PC-3 (cell line): ENCODE measurements around the gene MOB2. TPM values are rescaled to one million over a fixed set of nuclear protein-coding genes. Genes with fewer than 3 reads are reported as not detected.

Source experiments
- ATAC-seq: fragments of 200-7000 bp; cut with Tn5 transposase; 2 replicates; pipeline ENCODE4 v1.9.1; 2020; ENCODE audit warnings: mild to moderate bottlenecking, moderate library complexity
- BruUV-seq: library from RNA; stranded (reverse); fragments of 400-500 nt; replicated peaks from 2 replicates; lab custom pipeline; 2021; lab: Mats Ljungman, UMichigan
- CTCF ChIA-PET: fragments of 300-600 bp; sonication (Branson Sonifier 250); formaldehyde crosslinking; loops from one replicate; lab custom pipeline; 2022; ENCODE audit warnings: antibody characterized with exemption; lab: Charles Lee
- POLR2A ChIA-PET: fragments of 300-600 bp; sonication (Branson Sonifier 250); formaldehyde crosslinking; loops from one replicate; lab custom pipeline; 2022; ENCODE audit warnings: antibody characterized with exemption; ENCODE audit not compliant: unreplicated experiment; lab: Charles Lee
- DNase-seq: peaks from one replicate; pipeline ENCODE4 v3.0.0-alpha.2; 2015
- H2AFZ ChIP-seq: fragments of 300-600 bp; sonication (generic); 2 replicates; pipeline ENCODE4 v1.6.0; 2016; ENCODE audit warnings: antibody characterized with exemption, low read length
- H3F3A ChIP-seq: fragments of 300-600 bp; sonication (generic); one replicate; pipeline ENCODE4 v1.6.0; 2017; ENCODE audit warnings: antibody characterized with exemption, low read length, control low read depth, mild to moderate bottlenecking; ENCODE audit not compliant: unreplicated experiment
- H3K27ac ChIP-seq: fragments of 300-600 bp; sonication (generic); 2 replicates; pipeline ENCODE4 v1.5.1; 2016; ENCODE audit warnings: mild to moderate bottlenecking, low read length
- H3K27me3 ChIP-seq: fragments of 300-600 bp; sonication (generic); 2 replicates; pipeline ENCODE4 v1.6.1; 2016; ENCODE audit warnings: low read length, mixed read lengths
- H3K36me3 ChIP-seq: fragments of 300-600 bp; sonication (generic); 2 replicates; pipeline ENCODE4 v1.6.1; 2016; ENCODE audit warnings: low read depth, mixed run types, low read length, mixed read lengths
- H3K4me1 ChIP-seq: fragments of 300-600 bp; sonication (generic); 2 replicates; pipeline ENCODE4 v1.5.1; 2016; ENCODE audit warnings: low read length; ENCODE audit not compliant: insufficient read depth
- H3K4me2 ChIP-seq: fragments of 300-600 bp; sonication (generic); 2 replicates; pipeline ENCODE4 v1.6.0; 2016; ENCODE audit warnings: low read length
- H3K4me3 ChIP-seq: fragments of 300-600 bp; sonication (generic); 2 replicates; pipeline ENCODE4 v1.5.1; 2016; ENCODE audit warnings: mild to moderate bottlenecking, low read length, mixed read lengths
- H3K79me2 ChIP-seq: fragments of 300-600 bp; sonication (generic); 2 replicates; pipeline ENCODE4 v1.6.1; 2017; ENCODE audit warnings: low read length, mixed read lengths
- H3K9ac ChIP-seq: fragments of 300-600 bp; sonication (generic); 2 replicates; pipeline ENCODE4 v1.6.0; 2016; ENCODE audit warnings: mild to moderate bottlenecking, low read length
- H3K9me2 ChIP-seq: fragments of 300-600 bp; sonication (generic); replicated peaks from 2 replicates; pipeline ENCODE4 v1.6.1; 2016; ENCODE audit warnings: mixed run types, low read length, mixed read lengths
- H3K9me3 ChIP-seq: fragments of 300-600 bp; sonication (generic); 2 replicates; pipeline ENCODE4 v1.6.1; 2016; ENCODE audit warnings: low read length, mixed read lengths
- H4K20me1 ChIP-seq: fragments of 300-600 bp; sonication (generic); 2 replicates; pipeline ENCODE4 v1.6.1; 2016; ENCODE audit warnings: low read length, mixed read lengths
- CTCF ChIP-seq: fragments of 300-600 bp; sonication (generic); conservative IDR thresholded peaks from 2 replicates; pipeline ENCODE4 v1.5.1; 2017; ENCODE audit warnings: antibody characterized with exemption, low read depth, mild to moderate bottlenecking, low read length
- EZH2 ChIP-seq: fragments of 300-600 bp; sonication (generic); IDR thresholded peaks from one replicate; pipeline ENCODE4 v1.6.1; 2017; ENCODE audit warnings: antibody characterized with exemption, mild to moderate bottlenecking, low read length; ENCODE audit not compliant: unreplicated experiment
- EZH2phosphoT487 ChIP-seq: fragments of 300-600 bp; sonication (generic); IDR thresholded peaks from 2 replicates; pipeline ENCODE4 v1.6.1; 2018; ENCODE audit warnings: mild to moderate bottlenecking, antibody characterized with exemption, low read length, borderline replicate concordance
- intact Hi-C: fragments of 100-400 bp; cut with micrococcal nuclease; formaldehyde crosslinking; loops from 2 replicates; pipeline ENCODE4 v1.9.0; 2023
- total RNA-seq: library from RNA; depleted of rRNA; stranded (reverse); fragments of >200 nt; gene quantifications from 2 replicates; pipeline ENCODE4 v1.2.3, GENCODE V29; 2014

MOB2 gene
- total RNA-seq, 1 experiment from 2014 or later = 31.0 TPM

GRCh38 chr11:1455763-1456060 is 30.9 kb downstream of the MOB2 start:
- H3K4me3 ChIP-seq = no peak overlapping the region
- no peaks in the 10 kb centered on the region for H3K9me3 ChIP-seq
- no peaks in the 10 kb centered on the region for H3K79me2 ChIP-seq
- H3K4me1 ChIP-seq = peaks cover 2% of the 10 kb centered on the region; the same call in 1 of the 2 replicates
- H3K9me2 ChIP-seq = no peaks in the 10 kb centered on the region
- ChIA-PET CTCF (no interaction called here), POLR2A (no interaction called here)
- ATAC-seq (no peak), DNase-seq (no peak)
- no peak overlapping the region for H3K9ac ChIP-seq
- intact Hi-C loops = no loop called here
- H3K36me3 ChIP-seq = no peaks in the 10 kb centered on the region
- no peak overlapping the region for H3K4me2 ChIP-seq
- no TSS peak for BruUV-seq
- H3K27ac ChIP-seq = no peak overlapping the region
- H2AFZ ChIP-seq = no peak overlapping the region
- no peaks in the 10 kb centered on the region for H3K27me3 ChIP-seq
- H4K20me1 ChIP-seq = no peaks in the 10 kb centered on the region
- TF ChIP-seq EZH2 = no peak
- H3F3A ChIP-seq = no peaks in the 10 kb centered on the region

DNA sequence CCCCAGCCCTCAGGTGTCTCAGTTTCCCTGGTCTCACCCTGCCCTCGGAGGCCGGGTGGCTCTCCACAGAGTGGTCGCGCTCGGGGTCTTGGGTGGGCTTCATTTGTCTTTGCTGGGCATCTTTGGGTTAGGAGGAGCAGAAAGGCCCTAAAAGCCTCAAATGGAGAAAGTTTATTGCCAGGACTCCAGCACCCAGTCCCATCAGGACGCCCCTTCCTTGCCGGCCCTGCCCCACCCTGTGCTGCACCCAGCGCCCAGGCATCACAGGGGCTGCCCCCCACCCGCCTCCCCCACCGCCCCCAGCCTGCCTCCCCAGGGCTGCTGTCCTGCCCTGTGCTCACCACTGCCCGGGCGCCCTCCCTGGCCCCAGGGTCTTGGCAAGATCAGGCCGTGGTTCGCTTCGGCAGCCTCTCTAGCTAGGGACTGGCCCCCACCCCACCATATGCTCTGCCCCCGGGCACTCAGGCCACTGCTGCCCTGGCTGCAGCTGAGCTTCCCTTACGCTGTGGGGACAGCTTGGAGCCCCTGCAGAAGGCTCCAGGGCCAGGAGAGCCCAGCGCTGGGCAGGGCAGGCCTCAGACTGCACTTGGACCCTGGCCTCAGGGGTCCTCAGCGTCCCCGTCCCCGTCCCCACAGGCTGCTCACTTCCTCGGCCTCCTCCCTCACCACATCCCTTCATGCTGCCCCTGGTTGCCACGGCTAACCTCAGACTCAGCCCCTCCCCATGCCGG is 31.4 kb downstream of the MOB2 start:
- TF ChIP-seq EZH2phosphoT487 (no peak), CTCF (no peak), EZH2 (no peak)
- no peak overlapping the region for H3K9ac ChIP-seq
- no peak overlapping the region for H3K27ac ChIP-seq
- intact Hi-C loops = no loop called here
- no peak overlapping the region for H3K4me2 ChIP-seq
- H3K27me3 ChIP-seq = no peaks in the 10 kb centered on the region
- no peaks in the 10 kb centered on the region for H4K20me1 ChIP-seq
- H3K36me3 ChIP-seq = no peaks in the 10 kb centered on the region
- H3K4me1 ChIP-seq = peaks cover 7% of the 10 kb centered on the region; the same call in 1 of the 2 replicates
- H2AFZ ChIP-seq = no peak overlapping the region
- BruUV-seq = no TSS peak
- H3K9me2 ChIP-seq = no peaks in the 10 kb centered on the region
- H3K79me2 ChIP-seq = no peaks in the 10 kb centered on the region
- POLR2A ChIA-PET = no interaction called here
- CTCF ChIA-PET = no interaction called here
- H3K4me3 ChIP-seq = no peak overlapping the region
- no peak for ATAC-seq
- no peaks in the 10 kb centered on the region for H3K9me3 ChIP-seq
- no peaks in the 10 kb centered on the region for H3F3A ChIP-seq
- no peak for DNase-seq

DNA sequence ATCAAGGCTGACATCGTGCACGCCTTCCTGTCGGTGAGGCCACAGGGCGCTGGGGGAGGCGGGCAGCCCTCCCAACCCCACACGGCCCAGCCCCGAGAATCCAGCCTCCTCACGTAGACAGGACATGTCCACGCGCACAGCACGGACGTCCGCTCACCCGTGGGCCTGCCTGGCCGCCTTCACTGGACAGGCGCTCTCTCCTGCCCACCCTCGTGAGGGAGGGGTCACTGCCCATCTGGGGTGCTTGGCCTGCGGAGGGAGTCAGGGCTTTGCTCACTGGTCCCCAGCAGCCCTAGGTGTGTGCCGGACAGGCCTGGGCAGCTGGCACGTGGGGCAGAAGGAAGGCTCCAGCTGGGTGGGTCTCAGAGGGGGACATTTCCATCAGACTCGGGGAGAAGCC is 32.0 kb downstream of the MOB2 start:
- no TSS peak for BruUV-seq
- no peak overlapping the region for H3K4me2 ChIP-seq
- DNase-seq (no peak), ATAC-seq (no peak)
- no peaks in the 10 kb centered on the region for H4K20me1 ChIP-seq
- no peak for TF ChIP-seq EZH2
- TF ChIP-seq CTCF = no peak
- TF ChIP-seq EZH2phosphoT487 = no peak
- no peak overlapping the region for H3K4me3 ChIP-seq
- no peaks in the 10 kb centered on the region for H3K9me3 ChIP-seq
- H3K36me3 ChIP-seq = no peaks in the 10 kb centered on the region
- no peaks in the 10 kb centered on the region for H3K27me3 ChIP-seq
- H3K27ac ChIP-seq = no peak overlapping the region
- H3K9me2 ChIP-seq = no peaks in the 10 kb centered on the region
- H3F3A ChIP-seq = no peaks in the 10 kb centered on the region
- intact Hi-C loops = no loop called here
- POLR2A ChIA-PET = no interaction called here
- H3K79me2 ChIP-seq = no peaks in the 10 kb centered on the region
- H3K4me1 ChIP-seq = peaks cover 10% of the 10 kb centered on the region; the same call in 1 of the 2 replicates
- CTCF ChIA-PET = no interaction called here
- H3K9ac ChIP-seq = no peak overlapping the region
- no peak overlapping the region for H2AFZ ChIP-seq
